Brain microvascular endothelial cell (primary cell): ENCODE measurements around the gene SLC4A2.
A peak's percentile ranks its signal among the peaks of the same experiment; 100 is the strongest.

Source experiments
- DNase-seq: peaks from one replicate; pipeline ENCODE4 v3.0.0-alpha.2; 2020
- H3K27ac ChIP-seq: fragments of 250-450 bp; sonication (Bioruptor Pico); 2 replicates; pipeline ENCODE4 v1.5.1; 2020; ENCODE audit warnings: mild to moderate bottlenecking, moderate library complexity
- H3K27me3 ChIP-seq: fragments of 250-450 bp; sonication (Bioruptor Pico); replicated peaks from 2 replicates; pipeline ENCODE4 v1.5.1; 2020; ENCODE audit warnings: mild to moderate bottlenecking
- H3K36me3 ChIP-seq: fragments of 250-450 bp; sonication (Bioruptor Pico); replicated peaks from 2 replicates; pipeline ENCODE4 v1.5.1; 2020; ENCODE audit warnings: mild to moderate bottlenecking
- H3K4me3 ChIP-seq: 2 replicates; pipeline ENCODE4 v1.5.1; 2011; ENCODE audit warnings: low read depth, mild to moderate bottlenecking, control low read depth, low read length, moderate library complexity
- CTCF ChIP-seq: IDR thresholded peaks from 2 replicates; pipeline ENCODE4 v1.5.1; 2011; ENCODE audit warnings: low read depth, mild to moderate bottlenecking, moderate library complexity, low read length, control low read depth, inconsistent platforms; ENCODE audit errors: missing control alignments
- in situ Hi-C: cut with HindIII; loops from 2 replicates; pipeline ENCODE4 v1.10.0; 2017; ENCODE audit warnings: low sequenced_read_pairs, low pct_ligation_motif_present

Gene SLC4A2

GRCh38 chr7:151075662-151075971 is 16.2 kb downstream of the SLC4A2 start:
- TF ChIP-seq CTCF = no peak
- no peaks in the 10 kb centered on the region for H3K27me3 ChIP-seq
- DNase-seq = no peak
- in situ Hi-C loops = no loop called here
- H3K27ac ChIP-seq = no peak overlapping the region
- peaks cover 50% of the 10 kb centered on the region for H3K36me3 ChIP-seq
- no peak overlapping the region for H3K4me3 ChIP-seq

DNA sequence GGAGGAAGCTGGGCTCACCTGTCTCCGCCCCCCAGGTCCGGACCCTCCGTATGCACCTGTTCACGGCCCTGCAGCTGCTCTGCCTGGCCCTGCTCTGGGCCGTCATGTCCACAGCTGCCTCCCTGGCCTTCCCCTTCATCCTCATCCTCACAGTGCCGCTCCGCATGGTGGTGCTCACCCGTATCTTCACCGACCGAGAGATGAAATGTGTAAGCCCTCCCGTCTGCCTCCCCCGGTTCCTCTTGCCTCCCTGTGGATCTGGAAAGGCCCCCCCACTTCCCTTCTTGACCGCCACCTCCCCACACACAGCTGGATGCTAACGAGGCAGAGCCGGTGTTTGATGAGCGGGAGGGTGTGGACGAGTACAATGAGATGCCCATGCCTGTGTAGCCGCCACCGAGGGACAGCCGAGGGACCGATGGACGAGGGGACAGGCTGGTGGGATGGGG is 16.6 kb downstream of the SLC4A2 start:
- H3K27me3 ChIP-seq = no peaks in the 10 kb centered on the region
- no peak overlapping the region for H3K4me3 ChIP-seq
- DNase-seq = no peak
- no peak overlapping the region for H3K27ac ChIP-seq
- in situ Hi-C loops = no loop called here
- TF ChIP-seq CTCF = no peak
- H3K36me3 ChIP-seq = peaks cover 46% of the 10 kb centered on the region

- no peak for DNase-seq
- peaks cover 36% of the 10 kb centered on the region for H3K36me3 ChIP-seq
- no peak overlapping the region for H3K4me3 ChIP-seq
Measured at GRCh38 chr7:151076863-151077704, 17.7 kb downstream of the SLC4A2 start.

DNA sequence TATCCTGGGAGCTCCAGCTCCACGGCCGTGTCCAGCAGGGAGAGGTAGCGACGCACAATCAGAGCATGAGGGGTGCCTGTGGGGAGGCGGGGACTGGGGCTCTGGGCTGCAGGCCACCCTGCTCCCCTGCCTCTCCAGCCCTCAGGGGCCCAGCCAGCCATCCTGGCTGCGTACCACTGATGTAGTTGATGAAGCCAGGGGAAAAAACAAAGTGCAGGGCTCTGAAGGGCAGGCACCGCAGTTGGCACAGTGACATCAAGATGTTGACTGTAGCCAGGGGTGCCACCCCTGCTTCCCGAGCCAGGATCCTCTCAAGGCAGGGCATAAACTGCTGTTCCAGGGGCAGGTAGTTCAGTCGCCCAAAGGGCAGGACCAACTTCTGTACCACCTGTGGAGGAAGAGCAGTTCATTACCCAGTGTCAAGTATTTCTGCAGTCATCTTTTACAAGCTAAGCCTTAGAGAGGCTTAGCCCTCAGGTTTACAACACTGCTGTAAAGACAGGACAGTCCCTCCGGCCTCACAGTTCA is 18.4 kb downstream of the SLC4A2 start:
- no peak for TF ChIP-seq CTCF
- no peak for DNase-seq
- Histone ChIP-seq H3K27ac (no peak overlapping the region), H3K36me3 (peaks cover 29% of the 10 kb centered on the region), H3K27me3 (no peaks in the 10 kb centered on the region), H3K4me3 (no peak overlapping the region)
- in situ Hi-C loops = no loop called here

More at GRCh38 chr7:151076863-151077704, 17.7 kb downstream of the SLC4A2 start:
- in situ Hi-C loops = no loop called here
- H3K27ac ChIP-seq = no peak overlapping the region
- no peaks in the 10 kb centered on the region for H3K27me3 ChIP-seq
- TF ChIP-seq CTCF = peak; percentile 68

- TF ChIP-seq CTCF = no peak
- no peak for DNase-seq
- Histone ChIP-seq H3K27ac (no peak overlapping the region), H3K36me3 (peaks cover 26% of the 10 kb centered on the region), H3K4me3 (no peak overlapping the region), H3K27me3 (no peaks in the 10 kb centered on the region)
- in situ Hi-C loops = no loop called here
Measured at GRCh38 chr7:151078233-151079040, 19.0 kb downstream of the SLC4A2 start.
